HG03045 (cell line): ENCODE results near the gene DHRS2.
"Not testable (repeated sequence)": the region's sequence is repeated elsewhere in the genome, so short reads cannot be mapped to it uniquely, and the experiment has no call there.

Experiments
- ATAC-seq: cut with Tn5 transposase; IDR thresholded peaks from one replicate; pipeline ENCODE4 v1.9.1; 2021; ENCODE audit warnings: mild to moderate bottlenecking, moderate library complexity; ENCODE audit not compliant: unreplicated experiment

Gene DHRS2, protein sequence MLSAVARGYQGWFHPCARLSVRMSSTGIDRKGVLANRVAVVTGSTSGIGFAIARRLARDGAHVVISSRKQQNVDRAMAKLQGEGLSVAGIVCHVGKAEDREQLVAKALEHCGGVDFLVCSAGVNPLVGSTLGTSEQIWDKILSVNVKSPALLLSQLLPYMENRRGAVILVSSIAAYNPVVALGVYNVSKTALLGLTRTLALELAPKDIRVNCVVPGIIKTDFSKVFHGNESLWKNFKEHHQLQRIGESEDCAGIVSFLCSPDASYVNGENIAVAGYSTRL

GRCh38 chr14:23636317-23637211 is at the start of gene DHRS2:
TSS of gene DHRS2 (plus strand) at chr14:23636364. CDS start at chr14:23638865, 2,501 bp downstream.
- ATAC-seq: no peak

GRCh38 chr14:23588884-23589598 is 47.1 kb upstream of the DHRS2 start:
- peak; percentile 73 for ATAC-seq

DNA sequence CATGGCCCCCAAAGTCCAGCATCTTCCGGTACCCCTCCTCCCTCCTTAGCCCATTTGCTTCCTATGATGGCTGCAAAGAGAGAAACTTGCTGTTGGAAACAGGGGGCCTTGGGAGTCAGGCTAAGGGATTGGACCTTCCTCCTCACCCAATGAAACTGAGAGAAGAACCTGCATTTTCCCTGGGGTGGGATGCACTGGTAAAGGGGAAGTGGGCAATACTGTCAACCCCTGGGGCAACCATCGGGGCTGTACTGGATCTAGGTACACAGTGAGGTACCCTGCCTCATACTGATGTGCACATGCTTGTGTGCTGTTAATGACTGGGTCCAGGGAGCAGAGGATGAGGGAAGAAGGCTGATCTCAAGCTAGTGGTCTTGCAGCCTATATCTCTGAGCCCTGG is 46.6 kb upstream of the DHRS2 start:
- no peak for ATAC-seq

- no peak for ATAC-seq
Measured at GRCh38 chr14:23590198-23590597, 46.0 kb upstream of the DHRS2 start.

DNA sequence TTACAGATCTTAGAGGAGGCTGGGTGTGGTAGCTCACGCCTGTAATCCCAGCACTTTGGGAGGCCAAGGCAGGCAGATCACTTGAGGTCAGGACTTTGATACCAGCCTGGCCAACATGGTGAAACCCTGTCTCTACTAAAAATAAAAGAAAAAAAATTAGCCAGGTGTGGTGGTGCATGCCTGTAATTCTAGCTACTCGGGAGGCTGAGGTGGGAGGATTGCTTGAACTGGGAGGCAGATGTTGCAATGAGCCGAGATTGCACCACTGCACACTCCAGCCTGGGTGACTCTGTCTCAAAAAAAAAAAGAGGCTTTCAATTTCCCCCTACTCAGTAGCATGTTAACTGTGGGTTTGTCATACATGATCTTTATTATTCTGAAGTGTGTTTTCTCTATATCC is 42.0 kb upstream of the DHRS2 start:
- ATAC-seq: not testable (repeated sequence)

- no peak for ATAC-seq
Measured at GRCh38 chr14:23600322-23600707, 35.8 kb upstream of the DHRS2 start.

- no peak for ATAC-seq
Measured at GRCh38 chr14:23600806-23601205, 35.4 kb upstream of the DHRS2 start.

- ATAC-seq: no peak
Measured at GRCh38 chr14:23601424-23601823, 34.7 kb upstream of the DHRS2 start.

- ATAC-seq: no peak
Measured at GRCh38 chr14:23601845-23602180, 34.4 kb upstream of the DHRS2 start.

- no peak for ATAC-seq
Measured at GRCh38 chr14:23602181-23603095, 33.7 kb upstream of the DHRS2 start.

GRCh38 chr14:23603103-23603502 is 33.1 kb upstream of the DHRS2 start:
- ATAC-seq: no peak

DNA sequence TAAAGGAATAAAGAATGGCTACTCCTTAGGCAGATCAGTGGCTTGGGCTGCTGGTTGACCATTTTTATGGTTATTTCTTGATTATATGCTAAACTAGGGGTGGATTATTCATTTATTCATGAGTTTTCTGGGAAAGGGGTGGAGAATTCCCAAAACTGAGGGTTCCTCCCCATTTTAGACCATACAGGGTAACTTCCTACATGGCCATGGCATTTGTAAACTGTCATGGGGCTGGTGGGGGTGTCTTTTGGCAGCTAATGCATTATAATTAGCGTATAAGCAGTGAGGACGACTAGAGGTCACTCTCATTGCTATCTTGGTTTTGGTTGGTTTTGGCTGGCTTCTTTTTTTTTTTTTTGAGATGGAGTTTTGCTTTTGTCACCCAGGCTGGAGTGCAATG is 32.0 kb upstream of the DHRS2 start:
- no peak for ATAC-seq

DNA sequence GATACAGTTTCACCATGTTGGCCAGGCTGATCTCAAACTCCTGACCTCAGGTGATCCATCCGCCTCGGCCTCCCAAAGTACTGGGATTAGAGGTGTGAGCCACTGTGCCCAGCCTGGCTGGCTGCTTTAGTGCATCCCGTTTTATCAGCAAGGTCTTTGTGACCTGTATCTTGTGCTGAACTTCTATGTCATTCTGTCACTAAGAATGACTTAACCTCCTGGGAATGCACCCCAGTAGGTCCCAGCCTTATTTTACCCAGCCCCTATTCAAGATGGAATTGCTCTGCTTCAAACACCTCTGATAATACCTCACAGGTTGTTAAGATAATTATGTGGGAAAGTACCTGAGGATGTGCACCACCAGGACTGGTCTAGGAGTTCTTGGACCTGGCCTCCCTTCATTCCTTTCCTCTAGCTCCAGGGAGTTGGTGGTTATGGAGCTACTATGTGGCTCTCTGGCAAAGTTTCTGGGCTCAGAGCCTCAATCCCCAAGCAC is 31.4 kb upstream of the DHRS2 start:
- ATAC-seq: no peak

GRCh38 chr14:23605931-23606585 is 30.1 kb upstream of the DHRS2 start:
- peak; percentile 73 for ATAC-seq

DNA sequence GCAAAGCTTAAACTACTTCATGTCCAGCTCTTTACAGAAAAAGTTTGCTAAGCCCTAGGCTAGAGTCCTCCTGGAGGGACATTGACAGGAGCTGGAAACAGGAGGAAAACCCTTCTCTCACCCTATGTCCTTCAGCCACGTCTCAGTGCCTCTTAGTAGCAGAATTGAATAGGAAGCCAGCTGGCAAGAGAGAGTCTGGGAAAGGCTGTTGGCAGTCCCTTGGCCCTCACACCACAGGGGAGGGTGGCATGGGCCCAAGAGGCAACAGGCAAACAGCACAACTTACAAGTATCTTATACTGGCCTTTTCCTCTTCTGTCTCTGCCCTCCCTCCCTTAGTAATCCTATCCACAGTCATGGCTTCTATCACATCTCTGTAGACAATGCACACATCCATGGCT is 27.7 kb upstream of the DHRS2 start:
- ATAC-seq: no peak

- ATAC-seq: no peak
Measured at GRCh38 chr14:23609001-23609400, 27.2 kb upstream of the DHRS2 start.

GRCh38 chr14:23609411-23610089 is 26.6 kb upstream of the DHRS2 start:
- ATAC-seq: not testable (repeated sequence)

DNA sequence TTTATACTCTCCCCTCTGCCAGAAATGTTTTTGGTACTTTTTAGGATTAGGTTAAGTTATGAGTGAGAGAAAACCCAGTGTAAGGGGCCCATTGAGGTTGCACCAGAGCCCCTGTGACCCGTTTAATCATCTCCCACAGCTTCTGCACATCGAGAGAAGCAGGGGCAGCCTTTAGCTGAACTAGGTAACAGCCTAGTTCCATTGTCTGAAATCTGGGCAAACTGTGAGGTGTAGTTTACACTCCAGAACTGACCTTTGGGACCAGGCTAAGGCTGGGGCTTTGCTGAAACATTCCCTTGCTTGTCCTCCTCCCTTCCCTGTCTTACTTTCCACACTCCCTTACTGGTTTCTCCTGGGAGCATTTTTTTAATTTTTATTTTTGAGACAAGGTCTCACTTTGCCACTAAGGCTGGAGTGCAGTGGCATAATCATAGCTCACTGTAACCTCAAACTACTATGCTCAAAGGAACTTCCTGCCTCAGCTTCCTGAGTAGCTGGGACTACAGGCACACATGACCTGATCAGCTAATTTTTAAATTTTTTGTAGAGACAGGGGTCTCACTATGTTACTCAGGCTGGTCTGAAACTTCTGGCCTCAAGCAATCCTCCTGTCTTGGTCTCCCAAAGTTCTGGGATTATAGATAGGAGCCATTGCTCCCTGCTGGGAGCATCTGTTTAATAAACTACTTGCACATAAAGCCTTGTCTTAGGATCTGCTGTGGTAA is 25.9 kb upstream of the DHRS2 start:
- ATAC-seq: no peak

- no peak for ATAC-seq
Measured at GRCh38 chr14:23610815-23611289, 25.3 kb upstream of the DHRS2 start.
